H9 (cell line): ENCODE measurements around the gene ENTPD1. TPM values are rescaled to one million over a fixed set of nuclear protein-coding genes. Genes with fewer than 3 reads are reported as not detected.

Experiments used
- total RNA-seq: library from RNA; stranded (reverse); gene quantifications from 2 replicates; pipeline ENCODE4 v1.2.1, GENCODE V29; 2021

The ENTPD1 gene
- total RNA-seq, 1 experiment from 2014 or later = 1.9 TPM

Other genes with a start within 250 kb of the ENTPD1 start
- 21.5 and 24.3 TPM in 2 replicates for gene SORBS1, start 194.8 kb upstream of the ENTPD1 start, total RNA-seq
- 114 and 121 TPM in 2 replicates for gene ALDH18A1, start 99.5 kb upstream of the ENTPD1 start, total RNA-seq
- gene TCTN3, start 62.2 kb upstream of the ENTPD1 start, total RNA-seq = 37.0 and 37.3 TPM in 2 replicates
- gene CC2D2B, start 151.8 kb downstream of the ENTPD1 start, total RNA-seq = 0.59 and 0.72 TPM in 2 replicates